ENCODE results near the gene NGRN.
"Not testable (repeated sequence)": the region's sequence is repeated elsewhere in the genome, so short reads cannot be mapped to it uniquely, and the experiment has no call there.

Gene NGRN

DNA sequence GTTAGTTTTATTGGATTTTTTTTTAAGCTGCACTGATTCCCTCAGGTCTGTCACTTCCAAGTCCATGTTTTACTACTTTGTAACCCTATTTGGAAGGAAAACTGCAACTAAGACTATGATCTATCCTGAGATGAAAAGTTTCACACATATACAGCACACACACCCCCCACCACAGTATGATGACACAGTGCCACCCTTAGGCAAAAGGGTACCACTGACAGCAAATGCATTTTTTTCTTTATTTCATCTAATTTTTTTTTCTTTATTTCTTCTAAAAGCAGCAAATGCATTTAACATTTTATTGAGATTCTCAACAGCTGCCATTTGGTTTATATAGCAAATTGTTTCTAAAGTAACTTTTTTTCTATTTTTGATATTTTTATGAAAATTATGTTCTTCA, 21.2 kb downstream of the NGRN start:
- no peak for DNase-seq

DNA sequence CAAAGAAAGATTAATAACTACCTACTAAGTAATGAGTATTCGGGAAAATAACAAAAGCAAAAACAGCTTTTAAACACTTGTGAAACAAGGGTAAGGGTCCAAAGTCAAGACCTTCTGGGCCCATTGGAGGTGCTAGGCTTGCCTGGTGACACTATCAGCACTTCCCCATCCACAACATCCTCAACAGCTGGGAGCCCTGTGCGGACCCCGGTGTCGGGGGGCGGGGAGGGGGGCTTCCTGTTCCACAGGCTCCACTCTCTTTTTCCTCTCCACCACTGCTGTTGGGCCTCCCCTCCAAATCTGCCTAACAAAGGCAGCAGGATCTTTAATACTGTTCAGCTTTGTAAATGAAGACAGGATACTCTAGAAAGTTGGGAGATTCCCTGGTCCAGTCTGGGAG, 21.6 kb downstream of the NGRN start:
- no peak for DNase-seq

DNA sequence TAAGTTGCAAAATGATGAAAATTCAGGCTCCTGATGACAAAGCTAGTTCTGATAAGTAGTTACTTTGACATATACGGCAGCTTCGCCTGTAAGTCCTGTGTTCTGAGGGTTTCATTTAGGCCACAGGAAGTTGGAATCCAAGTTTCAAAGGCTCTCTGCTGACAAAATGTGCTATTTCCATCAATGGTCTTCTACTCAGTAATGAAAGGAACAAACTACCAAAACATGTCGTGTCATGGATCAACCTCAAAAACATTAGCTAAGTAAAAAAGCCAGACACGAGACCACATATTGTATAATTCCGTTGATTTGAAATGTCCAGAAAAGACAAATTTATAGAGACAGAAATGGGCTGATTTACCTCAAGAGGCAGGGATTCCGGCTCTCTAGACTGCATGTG, 22.5 kb downstream of the NGRN start:
- no peak for DNase-seq

DNA sequence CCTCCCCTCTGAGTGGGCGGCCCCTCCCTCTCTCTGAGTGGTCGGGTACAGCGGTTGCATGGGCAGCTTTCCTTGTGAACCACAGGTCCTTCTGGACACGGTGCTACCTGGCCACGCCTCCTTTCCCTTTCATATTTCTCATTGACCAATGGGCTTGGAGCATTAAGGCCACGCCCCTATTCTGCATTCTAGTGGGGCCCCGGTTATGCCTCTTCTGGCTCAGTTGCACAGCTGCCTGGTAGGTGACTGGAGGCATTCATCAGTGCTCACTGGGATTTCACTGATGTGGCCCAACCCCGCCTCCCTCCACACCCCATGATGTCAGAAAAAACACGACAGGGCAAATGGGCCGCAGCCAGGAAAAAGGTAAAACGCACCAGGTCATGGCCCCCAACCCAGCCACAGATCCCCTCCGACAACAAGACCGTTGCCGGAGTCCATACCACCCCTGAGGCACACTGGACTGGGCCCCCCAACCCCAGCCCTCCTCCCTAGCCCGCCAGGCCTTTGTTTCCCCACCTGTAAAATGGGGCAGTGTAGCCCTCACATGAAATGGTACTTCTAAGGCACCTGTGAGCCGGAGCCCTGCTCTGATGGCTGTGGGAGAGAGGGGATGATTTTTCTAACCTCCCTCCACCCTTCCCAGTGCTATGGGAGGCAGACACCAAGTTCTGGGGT, 26.3 kb downstream of the NGRN start:
- no peak for DNase-seq

DNA sequence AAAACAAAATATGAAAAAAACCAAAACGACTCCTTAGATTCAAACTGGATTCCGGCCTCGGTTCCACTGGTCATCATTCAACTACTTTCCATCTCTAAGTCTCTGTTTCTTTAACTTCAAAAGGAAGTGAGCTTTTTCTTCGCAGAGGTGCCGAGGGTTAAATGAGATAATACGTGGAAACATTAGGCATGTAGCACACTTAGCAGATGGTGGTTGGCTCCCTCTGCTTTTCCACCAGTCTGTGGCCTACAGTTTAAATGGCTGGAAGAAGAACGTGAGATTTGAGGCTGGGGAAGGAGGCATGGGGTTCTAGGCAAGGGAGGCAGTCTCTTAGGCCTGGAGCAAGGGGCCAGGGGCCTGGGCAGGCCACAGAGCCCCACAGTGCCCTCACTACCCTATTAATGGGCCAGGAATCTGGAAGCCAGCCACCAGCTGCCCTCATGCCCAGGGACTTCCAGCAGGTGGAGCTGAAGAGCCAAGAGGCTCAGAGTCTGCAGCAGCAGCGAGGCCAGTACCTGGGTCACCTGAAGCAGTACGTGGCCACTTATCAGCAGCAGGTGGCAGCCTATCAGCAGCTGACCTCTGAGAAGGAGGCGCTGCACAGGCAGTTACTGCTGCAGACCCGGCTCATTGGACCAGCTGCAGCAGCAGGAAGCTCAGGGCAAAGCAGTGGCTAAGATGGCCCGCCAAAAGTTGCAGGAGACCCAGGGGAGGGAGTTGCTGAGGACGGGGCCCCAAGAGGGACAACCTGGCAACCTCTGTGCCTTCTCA, 27.8 kb downstream of the NGRN start:
- DNase-seq: peak in 9 of 14 donors; percentile 7 to 48 (median 18)

DNA sequence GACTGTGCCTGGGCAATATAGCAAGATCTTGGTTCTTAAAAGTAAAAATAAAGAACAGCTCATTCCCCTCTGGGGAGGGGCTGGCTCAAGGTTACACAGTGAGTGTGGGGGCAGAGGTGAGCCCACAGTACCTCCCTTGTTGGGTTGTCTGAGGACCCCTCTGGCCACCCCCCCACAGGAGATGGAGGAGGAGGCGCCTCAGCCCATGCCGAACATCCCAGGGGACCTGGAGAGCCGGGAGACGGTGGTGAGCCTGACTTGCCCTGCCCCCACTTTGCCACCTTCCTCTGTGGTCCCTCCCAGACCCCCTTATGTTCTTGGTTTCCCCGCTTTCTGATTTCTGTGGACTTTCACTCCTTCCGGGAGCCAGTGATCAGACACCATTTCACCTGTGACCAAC, 28.7 kb downstream of the NGRN start:
- DNase-seq: no peak

DNA sequence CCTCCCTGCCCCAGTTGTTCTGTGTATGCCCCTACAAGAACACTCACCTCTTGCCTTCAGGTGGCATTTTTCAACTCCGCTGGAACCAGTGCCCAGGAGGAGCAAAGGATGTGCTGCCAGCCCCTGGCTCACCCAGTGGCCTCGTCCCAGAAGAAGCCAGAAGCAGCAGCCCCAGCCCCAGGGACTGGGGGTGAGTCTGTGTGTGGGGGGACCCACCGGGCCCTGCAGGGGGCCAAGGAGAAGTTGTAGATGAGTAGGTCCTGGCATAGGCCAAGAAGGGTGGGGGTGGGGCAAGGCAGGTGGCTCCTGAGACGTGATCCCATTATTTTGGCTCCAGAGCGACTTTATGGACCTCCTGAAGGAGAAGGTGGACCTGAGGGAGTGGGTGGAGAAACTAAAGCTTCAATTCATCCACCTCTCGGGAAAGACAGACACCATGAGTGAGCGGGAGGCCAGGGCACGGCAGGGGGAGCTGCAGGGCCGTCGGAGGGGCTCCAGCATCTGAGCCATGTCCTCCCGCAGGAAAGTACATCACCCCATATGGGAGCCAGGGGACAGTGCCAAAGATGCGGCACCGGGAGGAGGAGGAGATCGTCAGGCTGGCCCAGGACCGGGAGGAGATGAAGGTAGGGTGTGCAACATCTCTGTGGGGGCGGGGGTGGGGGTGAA, 29.3 kb downstream of the NGRN start:
- DNase-seq: peak in 1 of 14 donors; percentile 17

DNA sequence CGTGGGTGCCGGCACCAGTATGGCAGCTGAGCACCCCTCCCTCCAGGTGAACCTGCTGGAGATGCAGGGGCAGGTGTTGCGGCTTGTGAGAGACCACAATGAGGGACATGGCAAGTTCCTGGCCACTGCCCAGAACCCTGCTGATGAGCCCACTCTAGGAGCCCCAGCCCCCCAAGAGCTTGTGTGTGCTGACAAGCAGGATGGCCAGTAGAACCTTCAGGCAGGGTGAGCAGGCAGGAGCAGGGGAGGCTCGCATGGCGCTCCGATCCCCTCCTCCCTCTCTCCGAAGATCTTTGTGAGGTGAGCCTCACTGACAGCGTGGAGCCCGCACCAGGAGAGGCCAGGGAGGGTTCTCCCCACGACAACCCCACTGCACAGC, 29.8 kb downstream of the NGRN start:
- peak in 1 of 14 donors; percentile 17 for DNase-seq

DNA sequence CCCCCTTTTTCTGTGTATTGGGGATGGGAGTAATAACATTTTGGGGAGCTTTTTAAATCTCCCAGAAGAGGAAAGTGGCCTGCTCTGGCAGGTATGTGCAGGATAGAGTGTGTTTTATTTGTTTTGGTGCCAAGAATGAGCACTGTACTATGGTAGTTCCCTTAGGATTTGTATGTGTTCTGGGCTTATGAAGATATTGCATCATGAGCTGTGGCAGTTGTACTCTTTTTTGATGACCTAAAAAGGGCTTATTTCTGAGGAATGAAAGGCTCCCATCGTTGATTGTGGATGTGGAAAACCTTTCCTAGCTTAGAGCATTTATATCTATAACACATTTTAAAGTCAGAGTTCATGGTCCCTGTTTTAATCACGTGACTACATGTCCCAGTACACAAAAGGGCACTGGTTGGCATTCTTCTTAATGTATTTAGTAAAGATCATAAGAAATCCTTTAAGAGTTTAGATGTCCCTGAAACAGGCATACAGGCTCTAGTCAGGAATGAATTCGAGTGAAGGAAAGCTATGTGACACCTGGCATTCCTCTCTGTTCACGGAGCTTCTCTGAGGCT, 30.9 kb downstream of the NGRN start:
- DNase-seq: not testable (repeated sequence)

DNA sequence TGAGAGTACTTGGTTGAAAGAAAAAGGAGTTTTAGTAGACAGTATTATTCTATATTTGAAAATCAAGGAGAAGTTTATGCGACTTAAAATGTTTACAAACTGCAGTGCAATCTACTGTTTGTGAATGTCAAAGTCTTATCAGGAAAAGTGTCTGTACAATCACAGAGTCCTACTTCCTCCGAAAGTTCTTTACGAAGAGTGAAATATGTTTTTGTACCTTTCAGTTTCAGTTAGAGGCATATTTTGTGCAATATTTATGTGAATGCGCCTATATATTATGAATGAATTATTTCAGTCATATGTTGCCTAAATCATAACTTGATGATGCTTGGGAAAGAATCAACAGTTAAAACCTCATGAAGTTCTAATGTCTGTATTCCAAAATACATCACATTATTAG, 31.5 kb downstream of the NGRN start:
- DNase-seq: no peak

DNA sequence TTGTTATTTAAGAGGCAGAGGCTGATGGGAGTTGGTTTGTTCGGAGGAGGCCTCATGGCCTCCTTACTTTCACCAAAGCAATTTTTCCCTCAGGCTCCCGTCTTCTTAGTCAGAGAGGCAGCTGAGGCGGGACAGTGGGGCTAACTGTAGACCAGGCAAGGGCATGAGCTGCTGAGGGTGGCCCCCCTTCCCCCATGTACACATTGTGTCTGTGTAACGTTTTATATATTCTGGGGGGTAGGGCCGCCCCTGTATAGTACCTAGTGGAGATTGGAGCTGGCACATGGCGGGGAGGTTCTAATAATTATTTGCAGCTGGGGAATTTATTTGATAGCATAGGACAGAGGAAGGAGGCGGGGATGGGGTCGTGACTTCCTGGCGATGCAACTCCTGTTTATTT, 35.1 kb downstream of the NGRN start:
- no peak for DNase-seq

DNA sequence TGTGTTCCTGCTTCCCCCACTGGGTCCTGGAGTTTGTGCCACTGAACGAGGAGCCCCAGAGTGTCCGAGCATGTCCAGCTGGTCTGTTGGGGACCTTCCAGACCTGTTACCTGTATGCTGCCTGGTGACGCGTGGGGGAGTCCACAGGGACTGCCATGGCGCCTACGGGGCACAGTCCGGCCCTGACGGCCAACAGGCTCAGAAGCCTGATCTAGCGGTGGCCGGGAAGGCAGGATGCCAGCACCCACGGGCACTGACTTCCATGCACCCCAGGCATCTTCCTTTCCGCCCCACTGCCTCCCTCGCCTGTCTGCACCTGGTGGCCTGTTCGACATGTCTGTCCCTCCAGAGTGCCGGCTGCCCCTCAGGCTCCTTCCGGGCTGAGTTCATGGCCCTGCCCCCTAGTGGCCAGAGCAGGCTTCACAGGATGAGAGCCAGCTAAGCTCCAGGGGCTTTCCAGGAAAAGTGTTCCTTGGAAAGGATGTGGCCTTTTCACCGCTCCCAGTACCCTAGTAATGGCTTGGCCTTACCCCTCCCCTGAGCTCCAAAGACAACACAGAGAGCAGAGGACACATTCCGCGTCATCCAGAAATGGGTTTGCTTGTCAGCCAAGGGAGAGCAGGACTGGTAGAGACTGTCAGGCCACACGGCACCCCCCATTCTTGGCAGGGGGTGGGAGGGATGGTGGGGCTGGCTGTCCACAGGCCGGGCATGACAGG, 35.7 kb downstream of the NGRN start:
- DNase-seq: peak in 4 of 14 donors; percentile 8 to 59 (median 12)

DNA sequence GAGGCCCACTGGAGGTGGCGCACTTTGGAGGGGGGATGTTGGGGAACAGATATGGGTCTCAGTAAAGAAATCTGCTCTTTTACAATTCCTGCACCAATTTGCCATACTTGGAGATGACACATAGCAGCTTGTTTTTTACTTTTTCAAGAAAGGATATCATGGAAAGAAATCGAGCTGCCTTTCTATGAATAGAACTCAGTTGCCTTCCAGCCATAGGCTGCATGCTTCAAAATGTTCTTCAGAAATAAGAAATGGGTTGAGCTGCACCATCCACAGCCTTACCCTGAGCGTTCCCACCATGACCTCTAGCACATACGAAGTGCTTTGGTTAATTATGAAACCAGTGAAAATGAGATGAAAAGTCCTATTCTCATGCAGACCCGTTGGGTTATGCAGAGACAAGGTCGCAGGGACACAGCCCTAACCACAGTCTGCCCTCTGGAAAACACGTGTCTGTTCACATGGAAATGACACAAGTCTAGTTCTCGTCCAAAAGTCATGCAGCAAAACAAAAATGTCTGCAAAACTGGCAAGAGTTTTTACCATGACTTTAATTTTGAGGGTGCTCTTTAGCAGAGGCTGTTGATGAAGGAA, 36.3 kb downstream of the NGRN start:
- DNase-seq: no peak

DNA sequence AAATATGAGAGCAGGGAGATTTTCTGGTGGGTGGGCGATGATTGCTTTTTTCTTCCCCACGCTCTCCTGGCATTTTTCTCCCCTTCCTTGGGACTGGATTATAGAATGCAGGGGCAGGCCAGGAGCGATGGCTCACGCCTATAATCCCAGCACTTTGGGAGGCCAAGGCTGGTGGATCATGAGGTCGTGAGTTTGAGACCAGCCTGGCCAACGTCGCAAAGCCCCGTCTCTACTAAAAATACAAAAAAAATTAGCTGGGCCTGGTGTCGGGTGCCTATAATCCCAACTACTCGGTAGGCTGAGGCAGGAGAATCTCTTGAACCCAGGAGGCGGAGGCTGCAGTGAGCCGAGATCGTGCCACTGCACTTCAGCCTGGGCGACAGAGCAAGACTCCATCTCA, 39.9 kb downstream of the NGRN start:
- DNase-seq: not testable (repeated sequence)

DNA sequence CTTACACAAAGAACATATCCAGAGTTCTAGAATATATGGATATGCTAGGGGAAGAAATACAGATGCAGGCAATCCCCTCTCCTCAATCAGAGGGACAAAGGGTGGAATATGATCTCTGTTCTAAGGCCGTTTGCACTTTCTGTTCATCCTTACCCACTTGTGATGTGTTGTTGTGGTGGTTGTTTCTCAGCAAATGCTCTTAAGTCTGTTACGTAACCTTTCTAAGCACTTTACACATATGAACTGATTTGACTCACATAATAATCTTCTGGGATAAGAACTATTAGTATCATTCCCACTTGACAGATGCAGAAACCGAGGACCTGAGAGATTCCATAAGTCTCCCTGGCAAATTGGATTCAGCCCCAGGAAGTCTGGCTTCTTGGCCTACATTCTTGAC, 40.5 kb downstream of the NGRN start:
- no peak for DNase-seq

DNA sequence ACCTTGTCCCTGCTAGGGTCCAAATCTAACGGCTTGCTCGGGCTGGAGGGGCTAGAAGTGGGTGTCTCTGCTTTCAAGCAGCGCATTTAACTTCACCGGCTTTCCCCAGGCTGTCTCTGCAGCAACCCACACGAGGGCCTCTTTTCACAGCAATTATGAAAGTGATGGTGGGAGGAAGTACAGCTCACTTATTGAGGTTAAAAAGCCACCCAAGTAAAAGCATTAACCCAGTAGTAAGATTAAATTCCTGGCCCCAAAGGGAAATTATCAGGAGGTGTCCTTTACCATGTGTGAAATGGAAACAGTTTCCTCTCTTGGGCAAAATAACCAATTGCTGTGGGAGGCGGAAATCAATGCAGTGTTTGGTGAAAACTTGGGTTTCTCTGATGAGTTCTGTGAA, 41.1 kb downstream of the NGRN start:
- no peak for DNase-seq

DNA sequence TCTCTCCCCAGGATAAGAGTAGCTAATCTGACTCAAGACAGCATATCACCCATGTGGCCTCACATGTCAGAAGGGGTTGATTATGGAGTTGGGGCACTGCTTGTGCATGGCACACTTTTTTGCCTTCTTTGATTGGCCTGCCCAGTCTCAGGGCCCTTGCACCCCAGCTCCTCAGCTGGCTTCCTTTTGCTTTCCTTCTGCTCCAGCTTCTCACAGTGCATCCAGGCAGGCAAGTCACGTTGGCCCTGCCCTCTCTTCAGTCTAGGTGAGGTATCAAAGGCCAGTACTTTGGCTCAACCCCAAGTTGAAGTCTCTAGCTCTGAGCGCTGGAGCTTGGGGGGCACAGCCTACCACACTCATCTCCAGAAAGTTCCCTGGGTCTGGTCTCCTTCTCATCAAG, 42.2 kb downstream of the NGRN start:
- no peak for DNase-seq

DNA sequence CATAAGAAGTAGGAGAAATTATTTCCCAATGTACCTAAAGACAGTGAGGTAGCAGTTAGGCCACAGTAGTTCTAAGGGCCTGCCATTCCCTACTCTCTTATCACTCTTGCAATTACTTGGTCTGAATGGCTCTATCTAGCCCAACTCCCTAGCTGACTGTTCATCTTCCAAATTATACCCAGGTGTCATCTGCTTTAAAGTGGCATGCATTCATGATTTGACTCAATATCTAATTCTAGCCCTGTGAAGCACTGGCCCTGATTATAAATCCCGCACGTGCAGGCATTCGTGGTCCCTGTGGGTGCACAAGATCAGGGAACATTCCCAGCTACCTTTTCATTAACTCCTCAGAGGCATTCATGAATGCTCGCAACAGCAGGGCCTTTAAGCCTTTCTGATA, 43.5 kb downstream of the NGRN start:
- no peak for DNase-seq

DNA sequence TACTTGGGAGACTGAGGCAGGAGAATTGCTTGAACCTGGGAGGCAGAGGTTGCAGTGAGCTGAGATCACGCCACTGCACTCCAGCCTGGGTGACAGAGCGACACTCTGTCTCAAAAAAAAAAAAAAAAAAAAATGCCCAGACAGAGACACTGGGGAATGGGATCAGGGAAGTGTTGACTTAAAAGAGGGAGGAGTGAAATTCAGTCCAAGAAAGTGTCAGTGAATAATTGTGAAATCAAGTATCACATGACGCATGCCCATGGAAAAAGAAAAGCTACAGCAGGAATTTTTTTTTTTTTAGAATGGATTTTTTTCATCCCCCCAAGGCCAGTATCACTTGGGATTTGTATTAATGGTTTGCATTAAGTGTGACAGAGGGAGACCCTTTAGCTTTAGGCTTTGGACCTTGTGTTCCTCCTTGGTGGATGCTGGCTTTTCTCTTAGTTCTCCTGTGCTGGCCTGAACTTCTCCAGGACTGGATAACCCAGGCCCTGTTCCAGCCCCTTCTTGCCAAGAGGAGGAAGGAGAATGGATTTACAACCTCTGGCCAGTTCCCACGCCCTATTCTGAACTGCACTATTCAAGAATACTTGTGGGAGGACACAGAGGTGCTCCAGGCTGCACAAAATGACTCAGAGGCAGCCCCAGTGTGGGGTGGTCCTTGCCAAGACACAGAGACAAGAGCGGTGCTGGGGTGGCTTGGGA, 50.0 kb downstream of the NGRN start:
- DNase-seq: peak in 10 of 14 donors; percentile 4 to 75 (median 36)

DNA sequence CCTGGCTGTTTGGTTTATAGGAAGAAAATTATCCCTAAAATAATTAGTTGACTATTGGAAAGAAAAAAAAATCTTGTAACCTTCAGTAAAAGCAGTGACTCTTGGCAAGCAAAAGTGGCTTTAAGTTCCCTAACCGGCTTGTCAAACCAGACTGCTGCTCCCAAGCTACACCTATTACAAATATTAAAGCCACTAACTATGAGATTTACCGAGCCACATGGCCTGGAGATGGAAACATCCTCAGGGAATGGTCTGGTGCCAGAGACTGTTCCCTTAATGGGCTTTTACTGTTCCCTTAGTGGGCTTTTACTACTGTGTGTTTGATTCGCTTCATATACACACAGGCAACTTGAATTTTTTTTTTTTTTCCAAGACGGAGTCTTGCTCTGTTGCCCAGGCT, 50.7 kb downstream of the NGRN start:
- no peak for DNase-seq

DNA sequence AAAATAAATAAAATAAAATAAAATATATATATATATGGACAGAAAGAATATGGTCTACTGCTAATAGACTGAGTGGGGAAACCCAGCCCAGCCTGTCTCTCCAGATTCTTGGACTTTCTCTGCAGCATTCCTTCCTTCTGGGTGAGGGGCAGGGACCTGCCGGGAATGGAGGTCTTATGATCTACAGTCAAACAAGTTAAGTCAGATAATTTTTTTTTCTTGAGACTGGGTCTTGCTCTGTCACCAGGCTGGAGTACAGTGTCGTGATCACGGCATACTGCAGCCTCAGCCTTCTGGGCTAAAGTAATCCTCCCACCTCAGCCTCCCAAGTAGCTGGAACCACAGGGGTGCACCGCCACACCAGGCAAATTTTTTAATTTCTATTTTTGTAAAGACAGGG, 53.1 kb downstream of the NGRN start:
- no peak for DNase-seq
